ENCODE data around the gene GRPEL2.

DNA sequence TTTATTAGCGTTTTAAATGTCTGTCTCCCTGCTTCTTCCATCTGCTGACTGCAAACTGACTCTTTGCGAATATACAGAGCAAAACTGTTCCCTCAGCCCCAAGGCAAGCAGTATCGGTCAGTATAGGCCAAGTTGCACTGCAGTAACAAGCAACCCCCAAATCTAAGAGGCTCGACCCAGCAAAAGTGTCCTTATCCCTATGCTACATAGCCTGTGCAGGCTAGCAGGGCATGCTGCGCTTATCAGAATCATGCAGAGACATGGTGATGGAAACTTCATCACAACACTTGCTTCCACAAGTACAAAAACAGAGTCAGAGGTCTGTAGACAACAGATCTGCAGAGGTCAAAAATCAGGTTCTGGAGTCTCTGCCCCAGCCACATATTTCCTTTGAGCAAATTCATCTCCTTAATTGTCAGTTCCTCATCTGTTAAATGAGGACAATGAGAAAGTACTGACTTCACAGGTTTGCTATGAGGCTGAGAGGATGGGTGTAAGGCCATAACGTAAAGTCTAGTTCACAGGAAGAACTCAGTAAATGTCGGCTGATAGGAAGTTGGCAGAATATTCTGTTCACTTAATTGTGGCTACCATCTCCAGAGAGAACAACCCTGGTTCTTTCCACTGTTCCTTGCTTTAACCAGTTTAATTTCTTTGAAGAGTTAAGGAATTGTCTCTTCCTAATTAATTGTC is 43.3 kb downstream of the GRPEL2 start:
- TF ChIP-seq CTCF (IDR thresholded peaks at IDR 0.05; ENCODE audit: borderline replicate concordance, extremely low read depth, low read length, poor library complexity, severe bottlenecking) (no peak), EZH2 (IDR thresholded peaks at IDR 0.05; ENCODE audit: borderline replicate concordance, low read depth, low read length, severe bottlenecking) (no peak)

All from DND-41 (cell line).